Gastroesophageal sphincter (tissue), 4 donors: ENCODE data around the gene DUSP12. TPM values are rescaled to one million over a fixed set of nuclear protein-coding genes. Genes with fewer than 3 reads are reported as not detected.

ENCODE experiments used
- ATAC-seq: fragments of 150-250 bp; one replicate; pipeline ENCODE4 v1.9.1; 2016; ENCODE audit warnings: mild to moderate bottlenecking, moderate library complexity
- H3K27ac ChIP-seq, 4 donors: fragments of 200-600 bp; sonication (generic) in 3 of 4; 1 replicate in 3 of 4; 2 replicates in 1 of 4; pipeline ENCODE4 v1.5.1; 2016 to 2019
- H3K27me3 ChIP-seq: fragments of 200-600 bp; sonication (generic); one replicate; pipeline ENCODE4 v1.5.1; 2019
- H3K36me3 ChIP-seq, 2 donors: fragments of 200-600 bp; sonication (generic); one replicate each; pipeline ENCODE4 v1.5.1; 2019; ENCODE audit warnings: control low read depth in 1 of 2
- H3K4me1 ChIP-seq, 3 donors: fragments of 200-600 bp; sonication (generic); 1 replicate in 2 of 3; 2 replicates in 1 of 3; pipeline ENCODE4 v1.5.1; 2016 to 2019; ENCODE audit warnings: control low read depth in 2 of 3
- H3K4me3 ChIP-seq, 2 donors: fragments of 200-600 bp; sonication (generic); one replicate each; pipeline ENCODE4 v1.5.1; 2019; ENCODE audit warnings: mild to moderate bottlenecking in 1 of 2, moderate library complexity in 1 of 2
- H3K9me3 ChIP-seq, 3 donors: fragments of 200-600 bp; sonication (generic); one replicate each; pipeline ENCODE4 v1.5.1; 2017 to 2019; ENCODE audit warnings: control low read depth in 2 of 3
- EP300 ChIP-seq: sonication (generic); formaldehyde crosslinking; IDR thresholded peaks from one replicate; pipeline ENCODE4 v1.6.1; 2017; ENCODE audit warnings: antibody characterized with exemption, mild to moderate bottlenecking
- POLR2A ChIP-seq, 2 donors: fragments of 450-650 bp; IDR thresholded peaks; one replicate each; pipeline ENCODE4 v1.6.1; 2017; ENCODE audit warnings: antibody characterized with exemption in 2 of 2, mild to moderate bottlenecking in 2 of 2, moderate library complexity in 1 of 2
- POLR2AphosphoS5 ChIP-seq: sonication (generic); formaldehyde crosslinking; IDR thresholded peaks from one replicate; pipeline ENCODE4 v1.6.1; 2017; ENCODE audit warnings: antibody characterized with exemption
- WGBS, 2 donors: methylation state at CpG; one replicate each; pipeline ENCODE4 v1.1.5; 2018; ENCODE audit warnings: low coverage in 1 of 2; 5-methylcytosine and 5-hydroxymethylcytosine counted together
- total RNA-seq, 4 donors: library from RNA; depleted of rRNA; stranded (reverse); fragments of >200 nt; gene quantifications; one replicate each; pipeline ENCODE4 v1.1.0, GENCODE V29; 2016
- TF ChIP-seq, protein P1 (sequence below), 4 experiments: fragments of 200-600 bp in 2 of 4; fragments of 450-650 bp in 2 of 4; sonication (generic) in 1 of 4; IDR thresholded peaks; one replicate each; pipeline ENCODE4 v1.5.1; 2017 to 2019; ENCODE audit warnings: antibody characterized with exemption in 4 of 4, mild to moderate bottlenecking in 2 of 4, moderate library complexity in 2 of 4

DUSP12 gene
- total RNA-seq, 4 donors from 2014 or later, result 16.8 to 31.8 (median 24.7) TPM

DNA sequence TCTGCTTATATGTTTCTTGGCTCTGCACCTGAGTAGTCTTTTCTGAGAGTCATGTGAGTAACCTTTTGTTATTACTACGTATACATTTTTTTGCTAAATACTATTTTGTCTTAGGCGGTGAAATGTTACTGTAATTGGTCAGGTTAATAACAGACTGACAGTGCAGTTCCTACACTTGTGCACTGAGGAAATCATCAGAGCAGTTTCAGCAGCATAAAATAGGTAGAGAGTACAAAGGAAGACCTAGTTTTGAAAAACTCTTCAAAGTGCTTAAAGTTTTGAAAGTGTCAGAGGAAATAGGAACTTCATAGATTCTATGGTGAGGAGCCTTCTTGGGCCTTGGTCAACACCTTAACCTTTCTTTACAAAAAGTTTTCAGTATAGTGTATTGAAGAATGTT, 27.7 kb downstream of the DUSP12 start:
- TF ChIP-seq POLR2AphosphoS5 (no peak), POLR2A (IDR thresholded peaks at IDR 0.05) (no peak), EP300 (no peak)
- TF ChIP-seq, protein P1, sequence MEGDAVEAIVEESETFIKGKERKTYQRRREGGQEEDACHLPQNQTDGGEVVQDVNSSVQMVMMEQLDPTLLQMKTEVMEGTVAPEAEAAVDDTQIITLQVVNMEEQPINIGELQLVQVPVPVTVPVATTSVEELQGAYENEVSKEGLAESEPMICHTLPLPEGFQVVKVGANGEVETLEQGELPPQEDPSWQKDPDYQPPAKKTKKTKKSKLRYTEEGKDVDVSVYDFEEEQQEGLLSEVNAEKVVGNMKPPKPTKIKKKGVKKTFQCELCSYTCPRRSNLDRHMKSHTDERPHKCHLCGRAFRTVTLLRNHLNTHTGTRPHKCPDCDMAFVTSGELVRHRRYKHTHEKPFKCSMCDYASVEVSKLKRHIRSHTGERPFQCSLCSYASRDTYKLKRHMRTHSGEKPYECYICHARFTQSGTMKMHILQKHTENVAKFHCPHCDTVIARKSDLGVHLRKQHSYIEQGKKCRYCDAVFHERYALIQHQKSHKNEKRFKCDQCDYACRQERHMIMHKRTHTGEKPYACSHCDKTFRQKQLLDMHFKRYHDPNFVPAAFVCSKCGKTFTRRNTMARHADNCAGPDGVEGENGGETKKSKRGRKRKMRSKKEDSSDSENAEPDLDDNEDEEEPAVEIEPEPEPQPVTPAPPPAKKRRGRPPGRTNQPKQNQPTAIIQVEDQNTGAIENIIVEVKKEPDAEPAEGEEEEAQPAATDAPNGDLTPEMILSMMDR (IDR thresholded peaks at IDR 0.05), result no peak
- H3K27ac ChIP-seq, result no peak overlapping the region
- peaks cover 0 to 13% (median 0%) of the 10 kb centered on the region in 3 donors for H3K4me1 ChIP-seq
- no peak overlapping the region for H3K4me3 ChIP-seq
- no peak for ATAC-seq
- WGBS, 2 donors, result 86 to 93% methylated on average over 2 of the region's 2 CpGs
- no peaks in the 10 kb centered on the region for H3K9me3 ChIP-seq
- H3K27me3 ChIP-seq, result no peaks in the 10 kb centered on the region
- H3K36me3 ChIP-seq, result peaks cover 0 to 11% of the 10 kb centered on the region in 2 donors

GRCh38 chr1:161778522-161778921, 28.9 kb downstream of the DUSP12 start:
- no peak for ATAC-seq
- no peak overlapping the region for H3K4me3 ChIP-seq
- WGBS, 2 donors, result 85 to 100% methylated on average over 1 of the region's 1 CpG
- no peaks in the 10 kb centered on the region for H3K27me3 ChIP-seq
- no peaks in the 10 kb centered on the region for H3K9me3 ChIP-seq
- H3K4me1 ChIP-seq, result peaks cover 0 to 9% (median 0%) of the 10 kb centered on the region in 3 donors
- no peak overlapping the region for H3K27ac ChIP-seq
- peaks cover 0 to 20% of the 10 kb centered on the region in 2 donors for H3K36me3 ChIP-seq
- TF ChIP-seq, protein P1 (IDR thresholded peaks at IDR 0.05), result no peak
- TF ChIP-seq POLR2AphosphoS5 (no peak), EP300 (no peak), POLR2A (IDR thresholded peaks at IDR 0.05) (no peak)

- H3K9me3 ChIP-seq, result no peaks in the 10 kb centered on the region
- H3K4me1 ChIP-seq, result peaks cover 0 to under 1% (median 0%) of the 10 kb centered on the region in 3 donors
- 72 to 88% methylated on average over 1 to 2 of the region's 2 CpGs for WGBS, 2 donors
- no peaks in the 10 kb centered on the region for H3K27me3 ChIP-seq
- no peak overlapping the region for H3K4me3 ChIP-seq
- peaks cover 0 to 29% of the 10 kb centered on the region in 2 donors for H3K36me3 ChIP-seq
- H3K27ac ChIP-seq, result no peak overlapping the region
- TF ChIP-seq EP300, result no peak
- no peak for TF ChIP-seq POLR2A (IDR thresholded peaks at IDR 0.05)
- TF ChIP-seq, protein P1 (IDR thresholded peaks at IDR 0.05), result no peak
- no peak for TF ChIP-seq POLR2AphosphoS5
- no peak for ATAC-seq
Measured at GRCh38 chr1:161779393-161779792, 29.8 kb downstream of the DUSP12 start.

DNA sequence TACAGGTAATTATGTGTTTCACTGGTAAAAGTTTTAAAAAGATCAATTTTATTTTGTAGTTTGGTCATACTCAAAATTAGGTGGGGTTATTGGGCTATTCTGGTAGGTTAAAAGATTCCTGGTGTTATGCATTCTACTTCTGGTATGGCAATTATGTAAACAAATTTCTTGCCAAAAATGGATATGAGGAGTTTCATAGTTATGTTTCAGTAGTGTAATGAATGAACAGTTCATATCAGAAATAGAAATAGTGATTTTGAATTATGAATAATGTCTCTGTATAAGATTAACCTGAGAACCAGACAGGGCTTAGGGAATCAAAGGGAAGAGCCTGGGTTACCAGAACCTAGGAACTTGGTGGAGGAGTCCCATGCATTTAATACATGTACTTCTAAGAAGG, 32.4 kb downstream of the DUSP12 start:
- no peaks in the 10 kb centered on the region for H3K4me1 ChIP-seq
- H3K36me3 ChIP-seq, result peaks cover 0 to 55% of the 10 kb centered on the region in 2 donors
- no peaks in the 10 kb centered on the region for H3K9me3 ChIP-seq
- TF ChIP-seq POLR2AphosphoS5, result no peak
- TF ChIP-seq EP300, result no peak
- TF ChIP-seq, protein P1 (IDR thresholded peaks at IDR 0.05), result no peak
- no peak for TF ChIP-seq POLR2A (IDR thresholded peaks at IDR 0.05)
- H3K27me3 ChIP-seq, result no peaks in the 10 kb centered on the region
- ATAC-seq, result no peak
- H3K4me3 ChIP-seq, result no peak overlapping the region
- no peak overlapping the region for H3K27ac ChIP-seq

DNA sequence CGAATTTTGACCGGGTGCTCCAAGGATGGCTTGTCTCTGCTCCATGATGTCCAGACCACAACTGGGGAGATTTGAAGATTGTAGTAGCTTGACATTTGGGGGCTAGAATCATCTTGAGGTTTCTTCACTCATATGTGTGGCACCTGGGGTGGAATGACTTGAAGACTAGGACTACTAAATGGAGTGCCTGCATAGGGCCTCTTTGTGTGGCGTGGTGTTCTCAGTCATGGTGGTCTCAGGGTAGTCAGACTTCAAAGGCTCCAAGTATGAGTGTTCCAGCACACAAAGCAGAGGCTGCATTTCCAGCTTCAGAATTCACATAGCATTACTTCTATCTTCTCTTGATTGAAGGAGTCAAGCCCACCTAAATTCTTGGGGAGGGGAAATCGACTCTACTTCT, 33.3 kb downstream of the DUSP12 start:
- WGBS, 2 donors, result 96 to 100% methylated on average over 1 to 4 of the region's 4 CpGs
- peaks cover 0 to 64% of the 10 kb centered on the region in 2 donors for H3K36me3 ChIP-seq

More for the DNA sequence above, 33.3 kb downstream of the DUSP12 start:
- ATAC-seq, result no peak
- H3K27me3 ChIP-seq, result no peaks in the 10 kb centered on the region
- H3K4me3 ChIP-seq, result no peak overlapping the region
- TF ChIP-seq EP300, result no peak
- TF ChIP-seq, protein P1 (IDR thresholded peaks at IDR 0.05), result no peak
- TF ChIP-seq POLR2AphosphoS5, result no peak
- no peak for TF ChIP-seq POLR2A (IDR thresholded peaks at IDR 0.05)
- H3K9me3 ChIP-seq, result no peaks in the 10 kb centered on the region
- H3K4me1 ChIP-seq, result no peaks in the 10 kb centered on the region
- no peak overlapping the region for H3K27ac ChIP-seq
